ENCODE results near the gene FGF14. TPM values are rescaled to one million over a fixed set of nuclear protein-coding genes. Genes with fewer than 3 reads are reported as not detected.

FGF14 gene
- total RNA-seq, 1 experiment from 2014 or later: 0.22 TPM

DNA sequence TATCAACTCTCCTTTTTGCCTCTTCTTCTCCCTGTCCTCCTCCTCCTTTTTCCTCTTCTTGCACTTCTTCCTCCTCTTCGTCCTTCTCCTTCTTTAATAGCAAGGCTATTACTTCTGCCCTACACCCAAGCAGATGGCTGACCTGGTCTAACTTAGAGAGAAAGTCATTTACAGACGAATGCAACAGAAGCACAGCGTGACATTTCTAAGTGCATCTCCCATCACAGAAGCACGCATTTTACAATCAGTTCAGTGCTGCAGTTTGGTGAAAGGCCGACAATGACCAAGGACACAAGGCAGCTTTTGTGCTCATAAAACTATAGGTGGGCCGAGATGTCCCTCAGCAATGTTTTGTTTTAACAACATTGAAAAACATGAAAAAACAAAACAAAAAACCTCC lies 231.5 kb downstream of the FGF14 start:
- Histone ChIP-seq H2BK12ac (ENCODE audit: insufficient read length, low read depth, low read length) (no peak overlapping the region), H2AFZ (ENCODE audit: low read length) (no peak overlapping the region), H3K23me2 (ENCODE audit: insufficient read length, low read depth, low read length, poor library complexity, severe bottlenecking) (no peaks in the 10 kb centered on the region), H3K9ac (ENCODE audit: extremely low read depth, insufficient read length, low read length) (no peak overlapping the region), H3K9me3 (ENCODE audit: control insufficient read depth, low read depth, low read length) (no peaks in the 10 kb centered on the region), H3K4me1 (ENCODE audit: insufficient read depth, low read length) (peaks cover 2% of the 10 kb centered on the region; the same call in 1 of the 2 replicates), H3K27ac (ENCODE audit: insufficient read length, low read depth, low read length) (no peak overlapping the region), H3T11ph (ENCODE audit: low read length) (no peak overlapping the region), H3K4ac (ENCODE audit: low read depth, low read length) (no peak overlapping the region), H2BK120ac (ENCODE audit: low read depth, low read length, poor library complexity, severe bottlenecking) (no peak overlapping the region), H2BK15ac (ENCODE audit: low read depth, low read length) (no peak overlapping the region), H3K18ac (ENCODE audit: insufficient read length, low read depth, low read length) (no peak overlapping the region), H3K23ac (ENCODE audit: insufficient read length, low read depth, low read length) (no peak overlapping the region), H3K27me3 (ENCODE audit: insufficient read depth, low read length) (no peaks in the 10 kb centered on the region), H2BK20ac (ENCODE audit: low read depth, low read length, poor library complexity, severe bottlenecking) (no peak overlapping the region), H4K8ac (replicated peaks; ENCODE audit: insufficient read length, low read depth, low read length) (no peak overlapping the region), H4K91ac (ENCODE audit: insufficient read length, low read depth, low read length) (no peak overlapping the region), H2BK5ac (ENCODE audit: insufficient read length, low read length) (no peak overlapping the region), H3K14ac (ENCODE audit: insufficient read depth, low read length) (no peak overlapping the region), H3K79me1 (ENCODE audit: insufficient read depth, low read depth, low read length, poor library complexity, severe bottlenecking) (no peaks in the 10 kb centered on the region), H3K79me2 (ENCODE audit: insufficient read depth, low read length) (no peaks in the 10 kb centered on the region), H4K5ac (ENCODE audit: insufficient read length, low read depth, low read length) (no peak overlapping the region), H4K20me1 (ENCODE audit: control insufficient read depth, insufficient read depth, insufficient read length) (no peaks in the 10 kb centered on the region), H3K4me2 (ENCODE audit: insufficient read depth, insufficient read length, low read length) (no peak overlapping the region), H3K56ac (ENCODE audit: insufficient read length, low read depth, low read length) (no peak overlapping the region), H2AK5ac (ENCODE audit: insufficient read length, low read length) (no peak overlapping the region)
- no peak for DNase-seq
- H3K36me3 Mint-ChIP-seq (ENCODE audit: insufficient read depth in 1 of 3, low read depth in 3 of 3): no peaks in the 10 kb centered on the region
- no CpG with 5 or more reads among the region's 6 CpGs for WGBS (ENCODE audit: extremely low coverage, insufficient read length, low lambda C conversion rate)
- H3K4me3 Mint-ChIP-seq: no peak overlapping the region
- no peak overlapping the region for H3K27ac Mint-ChIP-seq
- H3K27me3 Mint-ChIP-seq (ENCODE audit: low read depth): no peaks in the 10 kb centered on the region
- TF ChIP-seq, protein P1, sequence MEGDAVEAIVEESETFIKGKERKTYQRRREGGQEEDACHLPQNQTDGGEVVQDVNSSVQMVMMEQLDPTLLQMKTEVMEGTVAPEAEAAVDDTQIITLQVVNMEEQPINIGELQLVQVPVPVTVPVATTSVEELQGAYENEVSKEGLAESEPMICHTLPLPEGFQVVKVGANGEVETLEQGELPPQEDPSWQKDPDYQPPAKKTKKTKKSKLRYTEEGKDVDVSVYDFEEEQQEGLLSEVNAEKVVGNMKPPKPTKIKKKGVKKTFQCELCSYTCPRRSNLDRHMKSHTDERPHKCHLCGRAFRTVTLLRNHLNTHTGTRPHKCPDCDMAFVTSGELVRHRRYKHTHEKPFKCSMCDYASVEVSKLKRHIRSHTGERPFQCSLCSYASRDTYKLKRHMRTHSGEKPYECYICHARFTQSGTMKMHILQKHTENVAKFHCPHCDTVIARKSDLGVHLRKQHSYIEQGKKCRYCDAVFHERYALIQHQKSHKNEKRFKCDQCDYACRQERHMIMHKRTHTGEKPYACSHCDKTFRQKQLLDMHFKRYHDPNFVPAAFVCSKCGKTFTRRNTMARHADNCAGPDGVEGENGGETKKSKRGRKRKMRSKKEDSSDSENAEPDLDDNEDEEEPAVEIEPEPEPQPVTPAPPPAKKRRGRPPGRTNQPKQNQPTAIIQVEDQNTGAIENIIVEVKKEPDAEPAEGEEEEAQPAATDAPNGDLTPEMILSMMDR (conservative IDR thresholded peaks at IDR 0.05): no peak
- H3K9me3 Mint-ChIP-seq: no peaks in the 10 kb centered on the region; a peak in 1 of 5 replicates
- peaks cover 11 to 13% of the 10 kb centered on the region in 2 experiments for H3K4me1 Mint-ChIP-seq

Measured in H9 (cell line).